Loucy (cell line): ENCODE data around the gene MEF2B.

Experiments
- H2AFZ ChIP-seq: fragments of 200-600 bp; sonication (generic); 2 replicates; pipeline ENCODE4 v1.6.0; 2016; ENCODE audit warnings: antibody characterized with exemption, mild to moderate bottlenecking, low read length, moderate library complexity
- H3F3A ChIP-seq: fragments of 200-600 bp; 2 replicates; pipeline ENCODE4 v1.6.0; 2016; ENCODE audit warnings: antibody characterized with exemption, low read depth, mild to moderate bottlenecking
- H3K27me3 ChIP-seq: fragments of 200-600 bp; sonication (generic); 2 replicates; pipeline ENCODE4 v1.6.1; 2014; ENCODE audit warnings: low read length, mild to moderate bottlenecking; ENCODE audit not compliant: insufficient read depth, poor library complexity, severe bottlenecking
- H3K36me3 ChIP-seq: fragments of 200-600 bp; sonication (generic); 2 replicates; pipeline ENCODE4 v1.6.1; 2016; ENCODE audit warnings: low read length; ENCODE audit not compliant: insufficient read depth
- H3K4me1 ChIP-seq: fragments of 200-600 bp; sonication (generic); 2 replicates; pipeline ENCODE4 v1.5.1; 2014; ENCODE audit warnings: low read length, mild to moderate bottlenecking; ENCODE audit not compliant: insufficient read depth, poor library complexity, severe bottlenecking
- H3K4me2 ChIP-seq: fragments of 200-600 bp; sonication (generic); 2 replicates; pipeline ENCODE4 v1.6.0; 2014; ENCODE audit warnings: antibody characterized with exemption, low read length, low read depth, mild to moderate bottlenecking; ENCODE audit not compliant: poor library complexity, severe bottlenecking
- H3K4me3 ChIP-seq: fragments of 200-600 bp; sonication (generic); 2 replicates; pipeline ENCODE4 v1.5.1; 2014; ENCODE audit warnings: low read length, mild to moderate bottlenecking, mixed read lengths; ENCODE audit not compliant: poor library complexity, severe bottlenecking
- H3K79me2 ChIP-seq: fragments of 200-600 bp; sonication (generic); 2 replicates; pipeline ENCODE4 v1.6.1; 2014; ENCODE audit warnings: low read length; ENCODE audit not compliant: insufficient read depth
- H3K9ac ChIP-seq: fragments of 200-600 bp; sonication (generic); 2 replicates; pipeline ENCODE4 v1.6.0; 2014; ENCODE audit warnings: mild to moderate bottlenecking, low read depth, low read length, moderate library complexity; ENCODE audit not compliant: poor library complexity, severe bottlenecking
- H3K9me2 ChIP-seq: fragments of 200-600 bp; sonication (generic); replicated peaks from 2 replicates; pipeline ENCODE4 v1.6.1; 2016; ENCODE audit warnings: low read depth, low read length, mixed read lengths
- H3K9me3 ChIP-seq: fragments of 200-600 bp; sonication (generic); 2 replicates; pipeline ENCODE4 v1.6.1; 2014; ENCODE audit warnings: mild to moderate bottlenecking, antibody characterized with exemption, low read length, low read depth; ENCODE audit not compliant: insufficient read depth
- H4K20me1 ChIP-seq: fragments of 200-600 bp; sonication (generic); 2 replicates; pipeline ENCODE4 v1.6.0; 2014; ENCODE audit warnings: antibody characterized with exemption, low read length, mild to moderate bottlenecking; ENCODE audit not compliant: insufficient read depth, poor library complexity, severe bottlenecking
- CTCF ChIP-seq: fragments of 200-600 bp; sonication (generic); conservative IDR thresholded peaks from 2 replicates; pipeline ENCODE4 v1.5.1; 2014; ENCODE audit warnings: mild to moderate bottlenecking, antibody characterized with exemption, low read length
- EZH2phosphoT487 ChIP-seq: fragments of 200-600 bp; IDR thresholded peaks from 2 replicates; pipeline ENCODE4 v1.6.1; 2018; ENCODE audit warnings: antibody characterized with exemption, mild to moderate bottlenecking, moderate library complexity, borderline replicate concordance

MEF2B gene

GRCh38 chr19:19192078-19192882 lies 22.2 kb upstream of the MEF2B start, which contains the start of the genes BORCS8 and RFXANK:
BORCS8 (minus strand) TSS chr19:19192152; CDS start chr19:19192117, 35 bp downstream.
RFXANK (plus strand) TSS chr19:19192258; CDS start chr19:19193947, 1,689 bp downstream.
- Histone ChIP-seq H3K9me3 (no peaks in the 10 kb centered on the region), H3K4me3 (peak within 1 kb of the TSS; percentile 97), H3K9me2 (no peaks in the 10 kb centered on the region), H3K79me2 (peaks cover 61% of the 10 kb centered on the region), H4K20me1 (peaks cover 7% of the 10 kb centered on the region), H3K4me2 (peak within 1 kb of the TSS; percentile 73), H3F3A (no peaks in the 10 kb centered on the region), H3K27me3 (no peaks in the 10 kb centered on the region), H3K4me1 (peaks cover 13% of the 10 kb centered on the region), H2AFZ (peak within 1 kb of the TSS; percentile 100), H3K9ac (peak within 1 kb of the TSS; percentile 97), H3K36me3 (peaks cover 4% of the 10 kb centered on the region; the same call in 1 of the 2 replicates)
- TF ChIP-seq EZH2phosphoT487: no peak
- no peak for TF ChIP-seq CTCF

GRCh38 chr19:19191768-19192077 lies 21.7 kb upstream of the MEF2B start:
- H3K27me3 ChIP-seq: no peaks in the 10 kb centered on the region
- no peaks in the 10 kb centered on the region for H3K9me2 ChIP-seq
- H3K9ac ChIP-seq: peak overlapping the region; percentile 97
- peaks cover 13% of the 10 kb centered on the region for H3K4me1 ChIP-seq
- peak overlapping the region; percentile 97 for H3K4me3 ChIP-seq
- peaks cover under 1% of the 10 kb centered on the region; the same call in 1 of the 2 replicates for H3K36me3 ChIP-seq
- peak overlapping the region; percentile 100 for H2AFZ ChIP-seq
- TF ChIP-seq EZH2phosphoT487 (no peak), CTCF (no peak)
- peaks cover 57% of the 10 kb centered on the region for H3K79me2 ChIP-seq
- no peaks in the 10 kb centered on the region for H3K9me3 ChIP-seq
- peaks cover 7% of the 10 kb centered on the region for H4K20me1 ChIP-seq
- H3F3A ChIP-seq: no peaks in the 10 kb centered on the region
- H3K4me2 ChIP-seq: peak overlapping the region; percentile 73

- no peak overlapping the region for H2AFZ ChIP-seq
- H3K9ac ChIP-seq: no peak overlapping the region
- H3K36me3 ChIP-seq: peaks cover 1% of the 10 kb centered on the region; the same call in 1 of the 2 replicates
- H3K4me1 ChIP-seq: peaks cover 9% of the 10 kb centered on the region
- no peaks in the 10 kb centered on the region for H3K9me3 ChIP-seq
- H3K79me2 ChIP-seq: peaks cover 27% of the 10 kb centered on the region
- peaks cover 7% of the 10 kb centered on the region for H4K20me1 ChIP-seq
- TF ChIP-seq CTCF (no peak), EZH2phosphoT487 (no peak)
- H3K4me3 ChIP-seq: no peak overlapping the region
- H3K9me2 ChIP-seq: no peaks in the 10 kb centered on the region
- H3K4me2 ChIP-seq: no peak overlapping the region
- no peaks in the 10 kb centered on the region for H3F3A ChIP-seq
- no peaks in the 10 kb centered on the region for H3K27me3 ChIP-seq
Measured at GRCh38 chr19:19186742-19187141, 16.7 kb upstream of the MEF2B start.
